NB4 (cell line): ENCODE results near the gene PIP5K1C.

Experiments used
- POLR2A ChIP-seq: IDR thresholded peaks from 2 replicates; pipeline ENCODE4 v1.6.1; 2011; ENCODE audit warnings: mild to moderate bottlenecking; ENCODE audit not compliant: insufficient read length; ENCODE audit errors: extremely low read depth
- TF ChIP-seq, protein P1 (sequence below): IDR thresholded peaks from one replicate; pipeline ENCODE4 v1.5.1; 2012; ENCODE audit warnings: low read depth, low read length

DNA sequence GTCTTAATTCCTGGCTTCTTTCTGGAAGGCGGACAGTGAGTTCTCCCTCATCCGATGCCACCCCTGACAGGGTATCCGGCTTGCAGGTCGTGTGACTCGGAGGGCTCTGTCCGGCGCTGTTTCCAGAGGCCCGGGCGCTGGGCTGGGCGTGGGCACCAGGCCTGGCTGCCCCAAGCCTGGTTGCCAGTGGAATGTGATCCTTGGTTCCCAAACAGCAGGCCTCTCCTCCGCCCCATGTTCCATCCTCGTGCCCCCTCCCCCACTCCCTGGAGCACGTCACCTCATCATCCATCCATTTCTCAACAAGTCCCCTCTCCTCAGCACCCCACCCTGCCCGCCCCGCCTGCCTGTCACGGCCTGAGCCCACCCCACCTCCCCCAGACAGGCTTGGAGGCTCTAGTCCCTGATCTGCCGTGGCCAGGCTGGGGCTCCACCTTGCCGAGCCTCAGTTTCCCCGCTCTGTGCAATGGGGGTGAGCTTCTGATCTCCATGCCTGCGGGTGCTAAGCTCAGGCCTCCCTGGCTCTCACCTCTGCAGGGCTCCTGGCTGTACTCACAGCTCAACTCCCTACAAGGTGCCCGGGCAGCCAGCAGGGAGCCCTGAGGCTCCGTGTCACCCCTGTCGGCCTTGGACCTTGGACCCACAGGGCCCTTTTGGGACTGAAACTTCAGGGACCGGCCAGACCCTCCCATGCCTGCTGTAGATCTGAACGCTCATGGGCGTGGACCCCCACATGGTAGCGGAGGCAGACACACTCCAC is 95.9 kb downstream of the PIP5K1C start:
- TF ChIP-seq, protein P1, sequence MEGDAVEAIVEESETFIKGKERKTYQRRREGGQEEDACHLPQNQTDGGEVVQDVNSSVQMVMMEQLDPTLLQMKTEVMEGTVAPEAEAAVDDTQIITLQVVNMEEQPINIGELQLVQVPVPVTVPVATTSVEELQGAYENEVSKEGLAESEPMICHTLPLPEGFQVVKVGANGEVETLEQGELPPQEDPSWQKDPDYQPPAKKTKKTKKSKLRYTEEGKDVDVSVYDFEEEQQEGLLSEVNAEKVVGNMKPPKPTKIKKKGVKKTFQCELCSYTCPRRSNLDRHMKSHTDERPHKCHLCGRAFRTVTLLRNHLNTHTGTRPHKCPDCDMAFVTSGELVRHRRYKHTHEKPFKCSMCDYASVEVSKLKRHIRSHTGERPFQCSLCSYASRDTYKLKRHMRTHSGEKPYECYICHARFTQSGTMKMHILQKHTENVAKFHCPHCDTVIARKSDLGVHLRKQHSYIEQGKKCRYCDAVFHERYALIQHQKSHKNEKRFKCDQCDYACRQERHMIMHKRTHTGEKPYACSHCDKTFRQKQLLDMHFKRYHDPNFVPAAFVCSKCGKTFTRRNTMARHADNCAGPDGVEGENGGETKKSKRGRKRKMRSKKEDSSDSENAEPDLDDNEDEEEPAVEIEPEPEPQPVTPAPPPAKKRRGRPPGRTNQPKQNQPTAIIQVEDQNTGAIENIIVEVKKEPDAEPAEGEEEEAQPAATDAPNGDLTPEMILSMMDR, result no peak
- TF ChIP-seq POLR2A, result peak; percentile 19
